Liver (tissue), 9 donors: ENCODE results near the gene MERTK. TPM values are rescaled to one million over a fixed set of nuclear protein-coding genes. Genes with fewer than 3 reads are reported as not detected.

ENCODE experiments used
- DNase-seq: peaks from one replicate; pipeline ENCODE4 v3.0.0-alpha.2; 2017; ENCODE audit warnings: low spot score
- H3K27ac ChIP-seq, 2 donors: one replicate each; pipeline ENCODE4 v1.7.0; 2013; ENCODE audit warnings: inconsistent platforms in 2 of 2, low read length in 2 of 2, control low read depth in 1 of 2, low read depth in 1 of 2, mild to moderate bottlenecking in 1 of 2
- H3K27me3 ChIP-seq, 4 donors: one replicate each; pipeline versions ENCODE4 v1.6.1 to v1.7.0; 2013; ENCODE audit warnings: low read length in 3 of 4, inconsistent platforms in 1 of 4, mild to moderate bottlenecking in 1 of 4, moderate library complexity in 1 of 4; ENCODE audit not compliant: control insufficient read depth in 4 of 4, insufficient read depth in 4 of 4
- H3K36me3 ChIP-seq, 4 donors: one replicate each; pipeline versions ENCODE4 v1.6.1 to v1.7.0; 2013; ENCODE audit warnings: low read length in 3 of 4, mild to moderate bottlenecking in 3 of 4, low read depth in 1 of 4, moderate library complexity in 1 of 4; ENCODE audit not compliant: control insufficient read depth in 4 of 4, insufficient read depth in 3 of 4
- H3K4me1 ChIP-seq, 4 donors: one replicate each; pipeline versions ENCODE4 v1.6.1 to v1.7.0; 2013; ENCODE audit warnings: low read length in 3 of 4, mild to moderate bottlenecking in 3 of 4, moderate library complexity in 1 of 4; ENCODE audit not compliant: control insufficient read depth in 4 of 4, insufficient read depth in 4 of 4
- H3K4me3 ChIP-seq, 3 donors: one replicate each; pipeline versions ENCODE4 v1.6.1 to v1.7.0; 2013; ENCODE audit warnings: low read length in 3 of 3, control low read depth in 1 of 3, low read depth in 1 of 3, mild to moderate bottlenecking in 1 of 3
- H3K9ac ChIP-seq, 2 donors: one replicate each; pipeline ENCODE4 v1.7.0; 2013; ENCODE audit warnings: low read length in 2 of 2, mild to moderate bottlenecking in 2 of 2, moderate library complexity in 2 of 2, control low read depth in 1 of 2, low read depth in 1 of 2
- H3K9me3 ChIP-seq, 4 donors: one replicate each; pipeline versions ENCODE4 v1.6.1 to v1.7.0; 2013; ENCODE audit warnings: low read length in 3 of 4; ENCODE audit not compliant: control insufficient read depth in 4 of 4
- EGR1 ChIP-seq, 2 donors: IDR thresholded peaks; 2 replicates each; pipeline ENCODE4 v1.6.1; 2016 to 2018; ENCODE audit warnings: antibody characterized with exemption in 2 of 2, low read depth in 2 of 2
- FOXA1 ChIP-seq: IDR thresholded peaks from 2 replicates; pipeline ENCODE4 v1.6.1; 2016; ENCODE audit warnings: antibody characterized with exemption
- FOXA2 ChIP-seq: IDR thresholded peaks from 2 replicates; pipeline ENCODE4 v1.6.1; 2016; ENCODE audit warnings: antibody characterized with exemption
- GABPA ChIP-seq, 2 donors: IDR thresholded peaks in 1 of 2; conservative IDR thresholded peaks in 1 of 2; 2 replicates each; pipeline ENCODE4 v1.6.1; 2016; ENCODE audit warnings: antibody characterized with exemption in 2 of 2, mild to moderate bottlenecking in 1 of 2, moderate library complexity in 1 of 2
- NR2F2 ChIP-seq: IDR thresholded peaks from 2 replicates; pipeline ENCODE4 v1.6.1; 2016; ENCODE audit warnings: antibody characterized with exemption
- RAD21 ChIP-seq, 2 donors: IDR thresholded peaks; 2 replicates each; pipeline ENCODE4 v1.6.1; 2016; ENCODE audit warnings: antibody characterized with exemption in 2 of 2, mild to moderate bottlenecking in 2 of 2
- RXRA ChIP-seq, 2 donors: IDR thresholded peaks; 2 replicates each; pipeline ENCODE4 v1.6.1; 2017 to 2018; ENCODE audit warnings: antibody characterized with exemption in 2 of 2, mild to moderate bottlenecking in 1 of 2
- YY1 ChIP-seq: IDR thresholded peaks from 2 replicates; pipeline ENCODE4 v1.6.1; 2016; ENCODE audit warnings: antibody characterized with exemption, mild to moderate bottlenecking
- ZBTB33 ChIP-seq: IDR thresholded peaks from 2 replicates; pipeline ENCODE4 v1.6.1; 2016; ENCODE audit warnings: antibody characterized with exemption
- WGBS: extraction: QIAGEN DNeasy Blood & Tissue Kit; methylation state at CpG from one replicate; pipeline ENCODE4 v1.1.7; 2013; 5-methylcytosine and 5-hydroxymethylcytosine counted together
- polyA plus RNA-seq, 2 donors: library from polyadenylated mRNA; stranded (reverse) in 1 of 2; unstranded in 1 of 2; fragments of 200-250 nt in 1 of 2; fragments of >200 nt in 1 of 2; fragmentation: Nextera tagmentation in 1 of 2; extraction: Ambion mirVana in 1 of 2; gene quantifications; one replicate each; pipeline versions ENCODE4 v1.2.1 to v1.2.3, GENCODE V29; 2013 to 2015
- total RNA-seq, 2 donors: library from RNA; depleted of rRNA; stranded (reverse); fragments of >200 nt; gene quantifications; one replicate each; pipeline ENCODE4 v1.2.3, GENCODE V29; 2014
- TF ChIP-seq, protein P1 (sequence below): fragments of 150-350 bp; IDR thresholded peaks from 2 replicates; pipeline ENCODE4 v1.5.1; 2017; ENCODE audit warnings: improper control_type of control experiment, low read depth, low read length; ENCODE audit not compliant: missing input control
- donor health status: healthy.
- donor health status: healthy.
- donor health status: healthy.
- donor health status: healthy.
- donor health status: healthy.

Gene MERTK
- total and polyA plus RNA-seq, 4 donors: 6.3 to 34.1 (median 8.2) TPM

DNA sequence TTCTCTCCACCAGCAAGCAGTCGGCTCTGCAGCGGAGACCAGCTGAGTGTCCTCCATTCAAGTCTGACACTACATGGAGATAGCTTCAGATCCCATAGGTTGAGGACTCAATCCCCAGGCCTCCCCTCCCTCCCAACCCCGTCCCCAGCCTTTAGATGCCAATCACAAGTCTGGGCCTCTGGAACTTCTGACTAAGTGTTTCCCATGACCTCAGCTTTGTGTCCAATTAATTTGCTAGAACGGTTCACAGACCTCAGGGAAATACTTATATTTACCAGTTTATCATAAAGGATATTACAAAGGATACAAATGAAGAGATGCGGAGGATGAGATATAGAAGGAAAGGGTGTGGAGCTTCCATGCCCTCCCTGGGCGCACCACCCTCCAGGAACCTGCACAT is 77.4 kb downstream of the MERTK start (continued):
- no peak for TF ChIP-seq ZBTB33
- no peak for TF ChIP-seq GABPA (IDR thresholded peaks at IDR 0.05 in 1 of 2, conservative IDR thresholded peaks at IDR 0.05 in 1 of 2)

- H3K27ac ChIP-seq: no peak overlapping the region
- H3K27me3 ChIP-seq: no peaks in the 10 kb centered on the region
- H3K4me3 ChIP-seq: no peak overlapping the region
- no peak overlapping the region for H3K9ac ChIP-seq
- no peak for DNase-seq
- peaks cover 0 to 14% (median 8%) of the 10 kb centered on the region in 4 donors for H3K4me1 ChIP-seq
- peaks cover 0 to 17% (median 8%) of the 10 kb centered on the region in 4 donors for H3K36me3 ChIP-seq
- no peak for TF ChIP-seq FOXA2
- no peak for TF ChIP-seq ZBTB33
- no peak for TF ChIP-seq FOXA1
- TF ChIP-seq, protein P1, sequence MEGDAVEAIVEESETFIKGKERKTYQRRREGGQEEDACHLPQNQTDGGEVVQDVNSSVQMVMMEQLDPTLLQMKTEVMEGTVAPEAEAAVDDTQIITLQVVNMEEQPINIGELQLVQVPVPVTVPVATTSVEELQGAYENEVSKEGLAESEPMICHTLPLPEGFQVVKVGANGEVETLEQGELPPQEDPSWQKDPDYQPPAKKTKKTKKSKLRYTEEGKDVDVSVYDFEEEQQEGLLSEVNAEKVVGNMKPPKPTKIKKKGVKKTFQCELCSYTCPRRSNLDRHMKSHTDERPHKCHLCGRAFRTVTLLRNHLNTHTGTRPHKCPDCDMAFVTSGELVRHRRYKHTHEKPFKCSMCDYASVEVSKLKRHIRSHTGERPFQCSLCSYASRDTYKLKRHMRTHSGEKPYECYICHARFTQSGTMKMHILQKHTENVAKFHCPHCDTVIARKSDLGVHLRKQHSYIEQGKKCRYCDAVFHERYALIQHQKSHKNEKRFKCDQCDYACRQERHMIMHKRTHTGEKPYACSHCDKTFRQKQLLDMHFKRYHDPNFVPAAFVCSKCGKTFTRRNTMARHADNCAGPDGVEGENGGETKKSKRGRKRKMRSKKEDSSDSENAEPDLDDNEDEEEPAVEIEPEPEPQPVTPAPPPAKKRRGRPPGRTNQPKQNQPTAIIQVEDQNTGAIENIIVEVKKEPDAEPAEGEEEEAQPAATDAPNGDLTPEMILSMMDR: no peak
- no peak for TF ChIP-seq RXRA (IDR thresholded peaks at IDR 0.05)
- TF ChIP-seq RAD21 (IDR thresholded peaks at IDR 0.05): no peak
- WGBS: 100% methylated on average over 1 of the region's 1 CpG
- H3K9me3 ChIP-seq: no peaks in the 10 kb centered on the region
Observed at GRCh38 chr2:111977240-111977639, 78.8 kb downstream of the MERTK start.

DNA sequence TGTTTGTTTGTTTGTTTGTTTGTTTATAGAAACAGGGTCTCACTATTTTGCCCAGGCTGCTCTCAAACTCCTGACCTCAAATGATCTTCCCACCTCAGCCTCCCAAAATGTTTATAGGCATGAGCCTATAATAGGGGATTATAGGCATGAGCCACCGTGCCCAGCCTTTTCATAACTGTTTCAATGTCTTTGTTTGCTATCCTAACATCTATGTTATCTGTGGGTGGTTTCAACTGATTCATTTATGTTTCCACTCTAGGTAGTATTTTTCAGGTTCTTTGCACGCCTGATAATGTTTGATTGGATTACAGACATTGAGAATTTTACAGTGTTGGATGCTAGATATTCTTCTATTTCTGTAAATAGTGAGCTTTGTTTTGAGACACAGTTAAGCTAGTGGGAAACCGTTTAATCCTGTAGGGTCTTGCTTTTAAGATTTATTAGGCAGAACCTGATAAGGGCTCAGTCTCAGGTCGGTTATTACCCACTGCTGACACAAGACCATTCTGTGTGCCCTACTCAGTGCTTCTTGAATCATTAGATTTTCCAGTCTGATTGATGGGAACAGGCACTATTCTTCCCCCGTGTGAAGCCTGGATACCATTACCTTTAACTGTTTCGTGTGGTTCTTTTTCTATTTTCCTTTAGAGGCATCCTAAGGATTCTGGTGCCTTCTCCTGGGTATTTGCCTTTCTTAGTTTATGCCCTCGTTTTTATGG is 80.2 kb downstream of the MERTK start:
- Histone ChIP-seq H3K4me1 (peaks cover 0 to 2% (median 1%) of the 10 kb centered on the region in 4 donors), H3K27me3 (no peaks in the 10 kb centered on the region), H3K9ac (no peak overlapping the region), H3K4me3 (no peak overlapping the region), H3K9me3 (no peaks in the 10 kb centered on the region), H3K36me3 (peaks cover 0 to 26% (median 18%) of the 10 kb centered on the region in 4 donors), H3K27ac (no peak overlapping the region)
- no peak for TF ChIP-seq ZBTB33
- no peak for TF ChIP-seq YY1
- no peak for TF ChIP-seq NR2F2
- no peak for TF ChIP-seq RXRA (IDR thresholded peaks at IDR 0.05)
- TF ChIP-seq EGR1 (IDR thresholded peaks at IDR 0.05; ENCODE audit: low read depth in 2 of 2): no peak
- DNase-seq: no peak
- WGBS: 91% methylated on average over 7 of the region's 7 CpGs
